Left forelimb (tissue), 1 donor: ENCODE data around the gene EPHB2.

Experiments
- DNase-seq: peaks from one replicate; pipeline ENCODE4 v3.0.0-alpha.2; 2018; ENCODE audit warnings: low spot score

EPHB2 gene

GRCh38 chr1:22722901-22723550 lies 12.4 kb downstream of the EPHB2 start:
- no peak for DNase-seq

GRCh38 chr1:22727873-22728272 lies 17.2 kb downstream of the EPHB2 start:
- no peak for DNase-seq

- DNase-seq = no peak
Observed at GRCh38 chr1:22728751-22729399, 18.2 kb downstream of the EPHB2 start.

GRCh38 chr1:22729400-22729773 lies 18.7 kb downstream of the EPHB2 start:
- DNase-seq = no peak

GRCh38 chr1:22729912-22730311 lies 19.3 kb downstream of the EPHB2 start:
- DNase-seq = no peak

GRCh38 chr1:22731924-22732720 lies 21.5 kb downstream of the EPHB2 start:
- DNase-seq = no peak

GRCh38 chr1:22733643-22734042 lies 23.0 kb downstream of the EPHB2 start:
- DNase-seq = no peak

GRCh38 chr1:22736501-22737080 lies 26.0 kb downstream of the EPHB2 start:
- DNase-seq = no peak

GRCh38 chr1:22737374-22738068 lies 26.9 kb downstream of the EPHB2 start:
- no peak for DNase-seq

- DNase-seq = no peak
Observed at GRCh38 chr1:22738069-22738435, 27.4 kb downstream of the EPHB2 start.

GRCh38 chr1:22738522-22738921 lies 27.9 kb downstream of the EPHB2 start:
- DNase-seq = no peak

GRCh38 chr1:22739648-22740385 lies 29.2 kb downstream of the EPHB2 start:
- no peak for DNase-seq

- no peak for DNase-seq
Observed at GRCh38 chr1:22741118-22741517, 30.5 kb downstream of the EPHB2 start.

GRCh38 chr1:22745669-22746585 lies 35.3 kb downstream of the EPHB2 start:
- DNase-seq = no peak

- no peak for DNase-seq
Observed at GRCh38 chr1:22747021-22747734, 36.5 kb downstream of the EPHB2 start.

GRCh38 chr1:22747735-22748073 lies 37.1 kb downstream of the EPHB2 start:
- no peak for DNase-seq

- DNase-seq = no peak
Observed at GRCh38 chr1:22749503-22749902, 38.9 kb downstream of the EPHB2 start.

- no peak for DNase-seq
Observed at GRCh38 chr1:22749919-22750684, 39.5 kb downstream of the EPHB2 start.

- DNase-seq = no peak
Observed at GRCh38 chr1:22750685-22751051, 40.0 kb downstream of the EPHB2 start.
